Right lobe of liver (tissue), 6 donors: ENCODE results near the gene KMT2C. TPM values are rescaled to one million over a fixed set of nuclear protein-coding genes. Genes with fewer than 3 reads are reported as not detected.

Experiments used
- ATAC-seq, 4 donors: fragments of 200-7000 bp; cut with Tn5 transposase; one replicate each; pipeline ENCODE4 v1.9.1; 2020; ENCODE audit warnings: mild to moderate bottlenecking in 4 of 4, moderate library complexity in 4 of 4
- DNase-seq, 3 donors: peaks; one replicate each; pipeline ENCODE4 v3.0.0-alpha.2; 2020
- H3K27ac ChIP-seq, 3 donors: fragments of 200-600 bp; one replicate each; pipeline ENCODE4 v1.8.0; 2022
- H3K27me3 ChIP-seq, 2 donors: fragments of 200-600 bp; one replicate each; pipeline ENCODE4 v1.8.0; 2022
- H3K36me3 ChIP-seq, 4 donors: fragments of 200-600 bp; sonication (generic) in 1 of 4; one replicate each; pipeline versions ENCODE4 v1.5.1 to v1.8.0; 2017 to 2022; ENCODE audit warnings: control low read depth in 1 of 4
- H3K4me1 ChIP-seq, 4 donors: fragments of 200-600 bp; sonication (generic) in 1 of 4; one replicate each; pipeline versions ENCODE4 v1.5.1 to v1.8.0; 2017 to 2022; ENCODE audit warnings: control low read depth in 1 of 4
- H3K4me3 ChIP-seq, 3 donors: fragments of 200-600 bp; one replicate each; pipeline ENCODE4 v1.8.0; 2022
- H3K9me3 ChIP-seq, 4 donors: fragments of 200-600 bp; sonication (generic) in 1 of 4; one replicate each; pipeline versions ENCODE4 v1.5.1 to v1.8.0; 2017 to 2022; ENCODE audit warnings: control low read depth in 1 of 4
- CTCF ChIP-seq, 4 donors: fragments of 200-600 bp in 3 of 4; fragments of 450-650 bp in 1 of 4; IDR thresholded peaks; one replicate each; pipeline versions ENCODE4 v1.5.1 to v1.8.0; 2016 to 2022; ENCODE audit warnings: antibody characterized with exemption in 4 of 4, mild to moderate bottlenecking in 2 of 4
- POLR2A ChIP-seq: fragments of 450-650 bp; IDR thresholded peaks from one replicate; pipeline ENCODE4 v1.6.1; 2017; ENCODE audit warnings: antibody characterized with exemption, mild to moderate bottlenecking
- WGBS: methylation state at CpG from one replicate; pipeline ENCODE4 v1.1.6; 2018; ENCODE audit warnings: low coverage, low lambda C conversion rate; ENCODE audit not compliant: insufficient coverage; ENCODE audit errors: missing lambda C conversion rate; 5-methylcytosine and 5-hydroxymethylcytosine counted together
- intact Hi-C, 2 donors: fragments of 100-400 bp; cut with DNase I; formaldehyde crosslinking; loops; one replicate each; pipeline versions ENCODE4 v1.11.2 to v1.14.1; 2022
- total RNA-seq, 6 experiments: library from RNA; depleted of rRNA in 2 of 6; stranded (reverse); fragments of >200 nt in 2 of 6; fragmentation: NEBNext Ultra II Directional in 3 of 6; extraction: Animal tissue kit (Norgen Biotek cat#: 25700) in 3 of 6; gene quantifications; one replicate each; pipeline versions ENCODE4 v1.1.0 to v1.2.4, GENCODE V29; 2016 to 2023
- donor health status: DM: no; HTN: yes; CAD: no.
- donor health status: DM: no; HTN: no; CAD: no.
- donor health status: DM: no; HTN: no; CAD: no.
- donor health status: DM: no; HTN: yes; CAD: no.
- donor health status: DM: no; HTN: yes; CAD: no.

KMT2C gene
- total RNA-seq, 6 experiments from 2014 or later, result 20.6 to 32.0 (median 29.9) TPM

GRCh38 chr7:152335900-152336571, 99.8 kb downstream of the KMT2C start:
- DNase-seq, result no peak
- peak; percentile 65 to 81 (median 78) for ATAC-seq
- Histone ChIP-seq H3K36me3 (no peaks in the 10 kb centered on the region), H3K4me3 (peak overlapping the region in 2 of 3 donors; percentile 8 to 16), H3K27me3 (no peaks in the 10 kb centered on the region), H3K27ac (peak overlapping the region; percentile 19 to 51 (median 31)), H3K4me1 (peaks cover 0 to 41% (median 10%) of the 10 kb centered on the region in 4 donors), H3K9me3 (no peaks in the 10 kb centered on the region)
- intact Hi-C loops, result no loop called here
- WGBS, result 32% methylated on average over 2 of the region's 2 CpGs
- TF ChIP-seq POLR2A, result no peak
- TF ChIP-seq CTCF (IDR thresholded peaks at IDR 0.05), result no peak

GRCh38 chr7:152333134-152333533, 102.7 kb downstream of the KMT2C start:
- 100% methylated on average over 2 of the region's 2 CpGs for WGBS

GRCh38 chr7:152330827-152331226, 105.0 kb downstream of the KMT2C start:
- ATAC-seq, result no peak
- TF ChIP-seq POLR2A (no peak), CTCF (IDR thresholded peaks at IDR 0.05) (no peak)
- intact Hi-C loops, result no loop called here

More at GRCh38 chr7:152333134-152333533, 102.7 kb downstream of the KMT2C start:
- H3K4me3 ChIP-seq, result no peak overlapping the region
- H3K27ac ChIP-seq, result no peak overlapping the region
- H3K27me3 ChIP-seq, result no peaks in the 10 kb centered on the region
- TF ChIP-seq POLR2A (no peak), CTCF (IDR thresholded peaks at IDR 0.05) (no peak)
- H3K9me3 ChIP-seq, result no peaks in the 10 kb centered on the region
- ATAC-seq, result no peak
- H3K36me3 ChIP-seq, result peaks cover 0 to 6% (median 2%) of the 10 kb centered on the region in 4 donors
- H3K4me1 ChIP-seq, result peaks cover 0 to 26% (median 6%) of the 10 kb centered on the region in 4 donors
- DNase-seq, result no peak
- intact Hi-C loops, result no loop called here

GRCh38 chr7:152329469-152329868, 106.3 kb downstream of the KMT2C start:
- H3K27ac ChIP-seq, result no peak overlapping the region
- intact Hi-C loops, result no loop called here
- no peaks in the 10 kb centered on the region for H3K9me3 ChIP-seq
- WGBS, result 73% methylated on average over 2 of the region's 2 CpGs
- TF ChIP-seq POLR2A (no peak), CTCF (IDR thresholded peaks at IDR 0.05) (no peak)
- ATAC-seq, result no peak
- peaks cover 0 to 8% (median 2%) of the 10 kb centered on the region in 4 donors for H3K36me3 ChIP-seq
- H3K27me3 ChIP-seq, result no peaks in the 10 kb centered on the region
- H3K4me1 ChIP-seq, result no peaks in the 10 kb centered on the region
- H3K4me3 ChIP-seq, result no peak overlapping the region
- no peak for DNase-seq

More at GRCh38 chr7:152330827-152331226, 105.0 kb downstream of the KMT2C start:
- H3K36me3 ChIP-seq, result peaks cover 0 to 8% (median 2%) of the 10 kb centered on the region in 4 donors
- H3K27me3 ChIP-seq, result no peaks in the 10 kb centered on the region
- no peak overlapping the region for H3K4me3 ChIP-seq
- peaks cover 0 to 8% (median 0%) of the 10 kb centered on the region in 4 donors for H3K4me1 ChIP-seq
- H3K9me3 ChIP-seq, result no peaks in the 10 kb centered on the region
- DNase-seq, result no peak
- H3K27ac ChIP-seq, result no peak overlapping the region
- 97% methylated on average over 2 of the region's 2 CpGs for WGBS
